Thoracic aorta (tissue), 2 donors: ENCODE measurements around the gene TBC1D7. TPM values are rescaled to one million over a fixed set of nuclear protein-coding genes. Genes with fewer than 3 reads are reported as not detected.

Experiments
- ATAC-seq: fragments of 150-250 bp; one replicate; pipeline ENCODE4 v1.8.0; 2017; ENCODE audit warnings: low read depth; ENCODE audit not compliant: insufficient number of reproducible peaks, low FRiP score
- DNase-seq: peaks from one replicate; pipeline ENCODE4 v3.0.0-alpha.2; 2020; ENCODE audit warnings: low spot score
- H3K27ac ChIP-seq, 2 donors: fragments of 200-600 bp; sonication (generic); 1 replicate in 1 of 2; 2 replicates in 1 of 2; pipeline ENCODE4 v1.5.1; 2016; ENCODE audit warnings: mild to moderate bottlenecking in 2 of 2, moderate library complexity in 2 of 2
- H3K27me3 ChIP-seq: fragments of 200-600 bp; sonication (generic); replicated peaks from 2 replicates; pipeline ENCODE4 v1.6.0; 2016; ENCODE audit warnings: mild to moderate bottlenecking; ENCODE audit not compliant: insufficient read depth
- H3K36me3 ChIP-seq: fragments of 200-600 bp; sonication (generic); one replicate; pipeline ENCODE4 v1.5.1; 2016
- H3K4me1 ChIP-seq, 2 donors: fragments of 200-600 bp; sonication (generic); 1 replicate in 1 of 2; 2 replicates in 1 of 2; pipeline versions ENCODE4 v1.5.1 to v1.6.0; 2016; ENCODE audit warnings: low read depth in 2 of 2, mild to moderate bottlenecking in 1 of 2; ENCODE audit not compliant: control insufficient read depth in 1 of 2
- H3K4me3 ChIP-seq: fragments of 200-600 bp; sonication (generic); 2 replicates; pipeline ENCODE4 v1.5.1; 2016; ENCODE audit warnings: mild to moderate bottlenecking
- H3K9me3 ChIP-seq: fragments of 200-600 bp; sonication (generic); 2 replicates; pipeline ENCODE4 v1.5.1; 2016
- CTCF ChIP-seq: fragments of 200-600 bp; sonication (generic); IDR thresholded peaks from one replicate; pipeline ENCODE4 v1.5.1; 2019; ENCODE audit warnings: antibody characterized with exemption
- total RNA-seq, 2 donors: library from RNA; depleted of rRNA; stranded (reverse); fragments of >200 nt; gene quantifications; one replicate each; pipeline versions ENCODE4 v1.1.0 to v1.2.3, GENCODE V29; 2016

Gene TBC1D7
- total RNA-seq, result 10 to 100 TPM in 1 of 2 donors, 1 to 10 TPM in 1; 7.3 to 17.9 TPM

- no peaks in the 10 kb centered on the region for H3K9me3 ChIP-seq
- H3K27ac ChIP-seq, result peak within 1 kb of the TSS; percentile 88 to 92
- H3K4me3 ChIP-seq, result peak within 1 kb of the TSS; percentile 98
- H3K27me3 ChIP-seq, result no peaks in the 10 kb centered on the region
- peaks cover under 1% of the 10 kb centered on the region for H3K36me3 ChIP-seq
- H3K4me1 ChIP-seq, result peaks cover 7% of the 10 kb centered on the region in 2 donors
- peak; percentile 21 for TF ChIP-seq CTCF
- DNase-seq (peak; percentile 64), ATAC-seq (peak; percentile 91)
These were observed at the start of gene TBC1D7 for GRCh38 chr6:13328076-13328874. TBC1D7 (minus strand) TSS chr6:13328537; CDS start chr6:13326898, 1,639 bp downstream.

GRCh38 chr6:13377054-13377758 is 48.9 kb upstream of the TBC1D7 start:
- TF ChIP-seq CTCF, result no peak
- no peak for ATAC-seq
- Histone ChIP-seq H3K4me1 (peaks cover 0 to 13% of the 10 kb centered on the region in 2 donors), H3K27ac (no peak overlapping the region), H3K27me3 (no peaks in the 10 kb centered on the region), H3K9me3 (no peaks in the 10 kb centered on the region), H3K36me3 (no peaks in the 10 kb centered on the region), H3K4me3 (no peak overlapping the region)
- no peak for DNase-seq

GRCh38 chr6:13375360-13375878 is 47.1 kb upstream of the TBC1D7 start:
- ATAC-seq (no peak), DNase-seq (no peak)
- H3K9me3 ChIP-seq, result no peaks in the 10 kb centered on the region

GRCh38 chr6:13373919-13374318 is 45.6 kb upstream of the TBC1D7 start:
- no peak for ATAC-seq

More at GRCh38 chr6:13375360-13375878, 47.1 kb upstream of the TBC1D7 start:
- H3K27me3 ChIP-seq, result no peaks in the 10 kb centered on the region
- H3K4me3 ChIP-seq, result no peak overlapping the region
- no peaks in the 10 kb centered on the region for H3K36me3 ChIP-seq
- no peak overlapping the region for H3K27ac ChIP-seq
- peaks cover 0 to 13% of the 10 kb centered on the region in 2 donors for H3K4me1 ChIP-seq
- TF ChIP-seq CTCF, result no peak

More at GRCh38 chr6:13373919-13374318, 45.6 kb upstream of the TBC1D7 start:
- no peak for TF ChIP-seq CTCF
- Histone ChIP-seq H3K36me3 (no peaks in the 10 kb centered on the region), H3K27me3 (no peaks in the 10 kb centered on the region), H3K27ac (peak overlapping the region in 1 of 2 donors; percentile 35), H3K9me3 (no peaks in the 10 kb centered on the region), H3K4me3 (no peak overlapping the region), H3K4me1 (peaks cover 0 to 13% of the 10 kb centered on the region in 2 donors)
- no peak for DNase-seq
